Gastroesophageal sphincter (tissue), 4 donors: ENCODE measurements around the gene C20orf202. TPM values are rescaled to one million over a fixed set of nuclear protein-coding genes. Genes with fewer than 3 reads are reported as not detected.
"Not testable (repeated sequence)": the region's sequence is repeated elsewhere in the genome, so short reads cannot be mapped to it uniquely, and the experiment has no call there.

Experiments
- ATAC-seq: fragments of 150-250 bp; one replicate; pipeline ENCODE4 v1.9.1; 2016; ENCODE audit warnings: mild to moderate bottlenecking, moderate library complexity
- H3K27ac ChIP-seq, 4 donors: fragments of 200-600 bp; sonication (generic) in 3 of 4; 1 replicate in 3 of 4; 2 replicates in 1 of 4; pipeline ENCODE4 v1.5.1; 2016 to 2019
- H3K27me3 ChIP-seq: fragments of 200-600 bp; sonication (generic); one replicate; pipeline ENCODE4 v1.5.1; 2019
- H3K36me3 ChIP-seq, 2 donors: fragments of 200-600 bp; sonication (generic); one replicate each; pipeline ENCODE4 v1.5.1; 2019; ENCODE audit warnings: control low read depth in 1 of 2
- H3K4me1 ChIP-seq, 3 donors: fragments of 200-600 bp; sonication (generic); 1 replicate in 2 of 3; 2 replicates in 1 of 3; pipeline ENCODE4 v1.5.1; 2016 to 2019; ENCODE audit warnings: control low read depth in 2 of 3
- H3K4me3 ChIP-seq, 2 donors: fragments of 200-600 bp; sonication (generic); one replicate each; pipeline ENCODE4 v1.5.1; 2019; ENCODE audit warnings: mild to moderate bottlenecking in 1 of 2, moderate library complexity in 1 of 2
- H3K9me3 ChIP-seq, 3 donors: fragments of 200-600 bp; sonication (generic); one replicate each; pipeline ENCODE4 v1.5.1; 2017 to 2019; ENCODE audit warnings: control low read depth in 2 of 3
- EP300 ChIP-seq: sonication (generic); formaldehyde crosslinking; IDR thresholded peaks from one replicate; pipeline ENCODE4 v1.6.1; 2017; ENCODE audit warnings: antibody characterized with exemption, mild to moderate bottlenecking
- POLR2A ChIP-seq, 2 donors: fragments of 450-650 bp; IDR thresholded peaks; one replicate each; pipeline ENCODE4 v1.6.1; 2017; ENCODE audit warnings: antibody characterized with exemption in 2 of 2, mild to moderate bottlenecking in 2 of 2, moderate library complexity in 1 of 2
- POLR2AphosphoS5 ChIP-seq: sonication (generic); formaldehyde crosslinking; IDR thresholded peaks from one replicate; pipeline ENCODE4 v1.6.1; 2017; ENCODE audit warnings: antibody characterized with exemption
- WGBS, 2 donors: methylation state at CpG; one replicate each; pipeline ENCODE4 v1.1.5; 2018; ENCODE audit warnings: low coverage in 1 of 2; 5-methylcytosine and 5-hydroxymethylcytosine counted together
- total RNA-seq, 4 donors: library from RNA; depleted of rRNA; stranded (reverse); fragments of >200 nt; gene quantifications; one replicate each; pipeline ENCODE4 v1.1.0, GENCODE V29; 2016
- TF ChIP-seq, protein P1 (sequence below), 4 experiments: fragments of 200-600 bp in 2 of 4; fragments of 450-650 bp in 2 of 4; sonication (generic) in 1 of 4; IDR thresholded peaks; one replicate each; pipeline ENCODE4 v1.5.1; 2017 to 2019; ENCODE audit warnings: antibody characterized with exemption in 4 of 4, mild to moderate bottlenecking in 2 of 4, moderate library complexity in 2 of 4

The C20orf202 gene
- total RNA-seq, 4 donors from 2014 or later, result 0.27 to 1.3 (median 0.62) TPM; not detected in 1

- H3K27ac ChIP-seq, result no peak overlapping the region
- no peak for ATAC-seq
- peaks cover 51% of the 10 kb centered on the region for H3K27me3 ChIP-seq
- 49 to 55% methylated on average over 4 of the region's 4 CpGs for WGBS, 2 donors
- H3K9me3 ChIP-seq, result no peaks in the 10 kb centered on the region
- H3K4me1 ChIP-seq, result peaks cover 0 to 7% (median 0%) of the 10 kb centered on the region in 3 donors
- TF ChIP-seq, protein P1, sequence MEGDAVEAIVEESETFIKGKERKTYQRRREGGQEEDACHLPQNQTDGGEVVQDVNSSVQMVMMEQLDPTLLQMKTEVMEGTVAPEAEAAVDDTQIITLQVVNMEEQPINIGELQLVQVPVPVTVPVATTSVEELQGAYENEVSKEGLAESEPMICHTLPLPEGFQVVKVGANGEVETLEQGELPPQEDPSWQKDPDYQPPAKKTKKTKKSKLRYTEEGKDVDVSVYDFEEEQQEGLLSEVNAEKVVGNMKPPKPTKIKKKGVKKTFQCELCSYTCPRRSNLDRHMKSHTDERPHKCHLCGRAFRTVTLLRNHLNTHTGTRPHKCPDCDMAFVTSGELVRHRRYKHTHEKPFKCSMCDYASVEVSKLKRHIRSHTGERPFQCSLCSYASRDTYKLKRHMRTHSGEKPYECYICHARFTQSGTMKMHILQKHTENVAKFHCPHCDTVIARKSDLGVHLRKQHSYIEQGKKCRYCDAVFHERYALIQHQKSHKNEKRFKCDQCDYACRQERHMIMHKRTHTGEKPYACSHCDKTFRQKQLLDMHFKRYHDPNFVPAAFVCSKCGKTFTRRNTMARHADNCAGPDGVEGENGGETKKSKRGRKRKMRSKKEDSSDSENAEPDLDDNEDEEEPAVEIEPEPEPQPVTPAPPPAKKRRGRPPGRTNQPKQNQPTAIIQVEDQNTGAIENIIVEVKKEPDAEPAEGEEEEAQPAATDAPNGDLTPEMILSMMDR (IDR thresholded peaks at IDR 0.05), result no peak
- TF ChIP-seq POLR2A (IDR thresholded peaks at IDR 0.05) (no peak), EP300 (no peak), POLR2AphosphoS5 (no peak)
- H3K36me3 ChIP-seq, result no peaks in the 10 kb centered on the region
- H3K4me3 ChIP-seq, result no peak overlapping the region
Measured at GRCh38 chr20:1214838-1215261, 11.6 kb downstream of the C20orf202 start.

DNA sequence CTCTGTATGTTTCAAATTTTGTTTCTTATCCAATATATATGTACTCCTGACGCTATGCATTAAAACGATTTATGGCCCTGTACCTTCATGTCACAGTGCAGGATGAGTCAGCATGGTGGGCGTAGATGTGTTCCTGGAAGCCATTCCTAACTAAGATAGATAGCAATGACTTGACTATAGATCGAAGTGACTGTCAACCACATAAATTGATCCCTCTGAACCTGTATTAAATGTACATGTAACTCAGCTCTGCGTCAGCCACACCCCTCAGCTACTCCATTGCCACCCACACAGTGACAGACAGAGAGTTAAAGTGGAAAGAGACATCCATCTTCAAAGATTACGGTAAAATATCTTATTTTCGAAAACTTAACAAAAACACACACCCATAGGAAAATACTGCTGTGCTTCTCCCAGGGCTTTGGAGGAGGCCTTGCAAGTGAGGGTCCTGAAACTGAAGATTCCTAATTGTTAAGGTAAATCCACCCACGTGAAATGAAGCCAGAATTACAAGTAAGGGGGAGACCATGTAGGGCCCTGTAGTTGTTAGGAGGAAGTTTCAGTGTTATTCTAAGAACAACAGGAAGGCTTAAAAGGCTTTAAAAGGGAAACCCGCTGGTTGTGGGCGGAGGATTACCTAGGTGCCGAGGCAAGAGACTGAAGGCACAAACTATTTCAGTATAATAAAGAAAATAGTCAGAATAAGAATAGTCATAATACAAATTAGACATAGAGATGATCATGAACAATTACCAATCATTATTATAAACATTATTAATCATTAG is 12.3 kb downstream of the C20orf202 start:
- H3K36me3 ChIP-seq, result no peaks in the 10 kb centered on the region
- H3K4me1 ChIP-seq, result peaks cover 0 to 7% (median 0%) of the 10 kb centered on the region in 3 donors
- H3K9me3 ChIP-seq, result no peaks in the 10 kb centered on the region
- no peak overlapping the region for H3K27ac ChIP-seq
- ATAC-seq, result no peak
- TF ChIP-seq POLR2AphosphoS5 (no peak), EP300 (no peak)
- TF ChIP-seq, protein P1 (IDR thresholded peaks at IDR 0.05), result no peak
- WGBS, 2 donors, result 61 to 77% methylated on average over 11 of the region's 11 CpGs
- H3K4me3 ChIP-seq, result no peak overlapping the region
- peaks cover 51% of the 10 kb centered on the region for H3K27me3 ChIP-seq

DNA sequence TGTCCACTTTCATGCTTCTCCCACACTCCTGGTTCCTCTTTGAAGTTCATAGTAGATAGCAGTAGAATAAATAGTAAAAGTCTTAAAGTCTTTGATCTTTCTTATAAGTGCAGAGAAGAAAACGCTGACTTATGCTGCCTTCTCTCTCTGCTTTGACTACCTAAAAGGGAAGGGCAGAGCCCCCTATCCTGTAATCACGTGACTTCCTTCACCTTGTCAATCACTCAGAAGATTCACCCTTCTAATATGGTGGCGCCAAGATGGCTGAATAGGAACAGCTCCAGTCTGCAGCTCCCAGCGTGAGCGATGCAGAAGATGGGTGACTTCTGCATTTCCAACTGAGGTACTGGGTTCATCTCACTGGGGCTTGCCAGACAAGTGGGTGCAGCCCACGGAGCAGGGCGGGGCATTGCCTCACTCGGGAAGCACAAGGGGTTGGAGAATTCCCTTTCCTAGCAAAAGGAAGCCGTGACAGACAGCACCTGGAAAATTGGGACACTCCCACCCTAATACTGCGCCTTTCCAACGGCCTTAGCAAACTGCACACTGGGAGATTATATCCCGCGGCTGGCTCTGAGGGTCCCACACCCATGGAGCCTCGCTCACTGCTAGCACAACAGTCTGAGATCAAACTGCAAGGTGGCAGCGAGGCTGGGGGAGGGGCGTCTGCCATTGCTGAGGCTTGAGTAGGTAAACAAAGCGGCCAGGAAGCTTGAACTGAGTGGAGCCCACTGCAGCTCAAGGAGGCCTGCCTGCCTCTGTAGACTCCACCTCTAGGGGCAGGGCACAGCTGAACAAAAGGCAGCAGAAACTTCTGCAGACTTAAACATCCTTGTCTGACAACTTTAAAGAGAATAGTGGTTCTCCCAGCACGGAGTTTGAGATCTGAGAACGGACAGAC is 13.5 kb downstream of the C20orf202 start:
- WGBS, 2 donors, result 69 to 73% methylated on average over 4 to 5 of the region's 19 CpGs
- H3K27ac ChIP-seq, H3K4me3 ChIP-seq: not testable (repeated sequence)

GRCh38 chr20:1222750-1223149 is 19.5 kb downstream of the C20orf202 start:
- Histone ChIP-seq H3K27me3 (peaks cover 39% of the 10 kb centered on the region), H3K4me1 (peaks cover 0 to 20% (median 10%) of the 10 kb centered on the region in 3 donors)
- H3K4me3 ChIP-seq, H3K9me3 ChIP-seq, H3K36me3 ChIP-seq, ATAC-seq, H3K27ac ChIP-seq: not testable (repeated sequence)
- WGBS, 2 donors, result 69 to 91% methylated on average over 3 of the region's 4 CpGs

More for the DNA sequence above, 13.5 kb downstream of the C20orf202 start:
- peaks cover 40% of the 10 kb centered on the region for H3K27me3 ChIP-seq
- H3K36me3 ChIP-seq, H3K4me1 ChIP-seq, H3K9me3 ChIP-seq, ATAC-seq: not testable (repeated sequence)

DNA sequence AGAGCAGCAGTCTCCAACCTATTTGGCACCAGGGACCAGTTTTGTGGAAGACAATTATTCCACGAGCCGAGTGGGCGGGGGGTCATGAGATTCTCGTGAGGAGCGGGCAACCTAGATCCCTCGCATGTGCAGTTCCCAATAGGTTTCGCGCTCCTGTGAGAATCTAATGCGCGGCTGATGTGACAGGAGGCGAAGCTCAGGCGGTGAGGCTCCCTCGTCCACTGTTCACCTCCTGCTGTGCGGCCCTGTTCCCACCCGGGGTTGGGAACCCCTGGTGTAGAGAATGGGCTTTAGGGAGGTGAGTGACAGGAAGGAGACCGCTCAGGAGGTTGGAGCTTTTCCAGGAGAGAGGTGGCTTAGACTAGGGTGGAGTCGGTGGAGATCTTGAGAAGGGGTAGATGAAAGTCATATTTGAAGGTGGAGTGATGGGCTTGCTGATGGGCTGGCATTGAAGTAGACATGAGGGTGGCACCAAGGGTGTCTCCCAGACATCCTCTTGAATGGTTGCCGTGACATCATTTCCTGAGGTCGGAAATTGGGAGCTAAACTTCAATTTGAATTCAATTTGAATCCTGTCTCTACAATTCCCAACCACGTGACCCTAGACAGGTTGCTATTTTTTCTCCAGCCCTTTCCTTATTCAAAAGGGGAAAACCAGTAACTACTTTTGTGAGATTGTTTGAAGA is 21.1 kb downstream of the C20orf202 start:
- no peak for ATAC-seq
- 60 to 82% methylated on average over 5 to 7 of the region's 20 CpGs for WGBS, 2 donors
- TF ChIP-seq EP300 (no peak), POLR2A (IDR thresholded peaks at IDR 0.05) (no peak), POLR2AphosphoS5 (no peak)
- TF ChIP-seq, protein P1 (IDR thresholded peaks at IDR 0.05), result no peak

More for the DNA sequence above, 21.1 kb downstream of the C20orf202 start:
- H3K9me3 ChIP-seq, result no peaks in the 10 kb centered on the region
- H3K4me3 ChIP-seq, result no peak overlapping the region
- H3K36me3 ChIP-seq, result no peaks in the 10 kb centered on the region
- no peak overlapping the region for H3K27ac ChIP-seq
- H3K4me1 ChIP-seq, result peaks cover 0 to 20% (median 10%) of the 10 kb centered on the region in 3 donors
- peaks cover 55% of the 10 kb centered on the region for H3K27me3 ChIP-seq
